22Rv1 (cell line): ENCODE measurements around the gene NPPB.

Experiments
- ZFX ChIP-seq: fragments of 450-650 bp; IDR thresholded peaks from 2 replicates; pipeline ENCODE4 v1.6.1; 2017; ENCODE audit warnings: antibody characterized with exemption, borderline replicate concordance
- TF ChIP-seq, protein P1 (sequence below): fragments of 450-650 bp; IDR thresholded peaks from 2 replicates; pipeline ENCODE4 v1.5.1; 2017; ENCODE audit warnings: mild to moderate bottlenecking

DNA sequence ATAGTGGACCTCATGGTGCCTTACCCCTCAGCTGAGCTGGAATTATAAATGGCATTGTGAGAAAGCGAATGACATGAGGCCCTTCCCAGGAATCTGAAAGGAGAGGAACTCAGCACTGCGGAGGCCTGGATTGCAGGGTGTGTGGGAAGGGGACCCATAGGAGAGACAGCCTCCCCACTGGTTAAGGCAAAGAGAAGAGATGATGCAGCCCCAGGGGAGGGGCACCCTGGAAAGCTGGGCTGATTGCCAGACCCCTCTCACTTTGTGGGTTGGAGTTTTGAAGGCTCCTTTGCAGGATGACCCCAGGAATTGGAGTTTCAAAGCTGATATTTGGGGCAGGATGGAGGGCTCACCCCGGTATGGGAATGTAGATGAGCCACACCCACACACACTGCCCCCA lies 2.0 kb downstream of the NPPB start:
- TF ChIP-seq, protein P1, sequence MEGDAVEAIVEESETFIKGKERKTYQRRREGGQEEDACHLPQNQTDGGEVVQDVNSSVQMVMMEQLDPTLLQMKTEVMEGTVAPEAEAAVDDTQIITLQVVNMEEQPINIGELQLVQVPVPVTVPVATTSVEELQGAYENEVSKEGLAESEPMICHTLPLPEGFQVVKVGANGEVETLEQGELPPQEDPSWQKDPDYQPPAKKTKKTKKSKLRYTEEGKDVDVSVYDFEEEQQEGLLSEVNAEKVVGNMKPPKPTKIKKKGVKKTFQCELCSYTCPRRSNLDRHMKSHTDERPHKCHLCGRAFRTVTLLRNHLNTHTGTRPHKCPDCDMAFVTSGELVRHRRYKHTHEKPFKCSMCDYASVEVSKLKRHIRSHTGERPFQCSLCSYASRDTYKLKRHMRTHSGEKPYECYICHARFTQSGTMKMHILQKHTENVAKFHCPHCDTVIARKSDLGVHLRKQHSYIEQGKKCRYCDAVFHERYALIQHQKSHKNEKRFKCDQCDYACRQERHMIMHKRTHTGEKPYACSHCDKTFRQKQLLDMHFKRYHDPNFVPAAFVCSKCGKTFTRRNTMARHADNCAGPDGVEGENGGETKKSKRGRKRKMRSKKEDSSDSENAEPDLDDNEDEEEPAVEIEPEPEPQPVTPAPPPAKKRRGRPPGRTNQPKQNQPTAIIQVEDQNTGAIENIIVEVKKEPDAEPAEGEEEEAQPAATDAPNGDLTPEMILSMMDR = no peak
- no peak for TF ChIP-seq ZFX
